Parathyroid adenoma (tissue), 2 donors: ENCODE results near the gene PDF.
A peak's percentile ranks its signal among the peaks of the same experiment; 100 is the strongest.

ENCODE experiments used
- H2AFZ ChIP-seq: fragments of 300-600 bp; sonication (generic); one replicate; pipeline ENCODE4 v1.7.0; 2017; ENCODE audit warnings: antibody characterized with exemption, mild to moderate bottlenecking
- H3K27ac ChIP-seq: fragments of 300-600 bp; sonication (generic); one replicate; pipeline ENCODE4 v1.7.0; 2017
- H3K27me3 ChIP-seq: fragments of 300-600 bp; sonication (generic); one replicate; pipeline ENCODE4 v1.7.0; 2017; ENCODE audit warnings: low read length; ENCODE audit not compliant: control insufficient read depth, insufficient read depth
- H3K36me3 ChIP-seq: fragments of 300-600 bp; sonication (generic); one replicate; pipeline ENCODE4 v1.7.0; 2017; ENCODE audit warnings: low read length; ENCODE audit not compliant: control insufficient read depth, insufficient read depth
- H3K4me1 ChIP-seq: fragments of 300-600 bp; sonication (generic); one replicate; pipeline ENCODE4 v1.7.0; 2017; ENCODE audit warnings: control low read depth
- H3K4me2 ChIP-seq: fragments of 300-600 bp; sonication (generic); one replicate; pipeline ENCODE4 v1.7.0; 2017; ENCODE audit warnings: low read length
- H3K4me3 ChIP-seq: fragments of 300-600 bp; sonication (generic); one replicate; pipeline ENCODE4 v1.7.0; 2017; ENCODE audit warnings: low read depth, low read length
- H3K79me2 ChIP-seq: fragments of 300-600 bp; sonication (generic); one replicate; pipeline ENCODE4 v1.7.0; 2017; ENCODE audit warnings: control low read depth
- H3K9ac ChIP-seq: fragments of 300-600 bp; sonication (generic); one replicate; pipeline ENCODE4 v1.7.0; 2017; ENCODE audit warnings: mild to moderate bottlenecking
- H3K9me3 ChIP-seq: fragments of 300-600 bp; sonication (generic); one replicate; pipeline ENCODE4 v1.7.0; 2017; ENCODE audit warnings: low read length; ENCODE audit not compliant: control insufficient read depth
- CTCF ChIP-seq: fragments of 300-600 bp; sonication (generic); IDR thresholded peaks from one replicate; pipeline ENCODE4 v1.7.0; 2017; ENCODE audit warnings: antibody characterized with exemption, mild to moderate bottlenecking
- donor health status: primary hyperparathyroidism.

The PDF gene

GRCh38 chr16:69326172-69326873 lies 4.1 kb downstream of the PDF start:
- Histone ChIP-seq H2AFZ (no peak overlapping the region), H3K36me3 (no peaks in the 10 kb centered on the region), H3K9me3 (no peaks in the 10 kb centered on the region), H3K27me3 (no peaks in the 10 kb centered on the region), H3K4me1 (peaks cover 27% of the 10 kb centered on the region), H3K27ac (peak overlapping the region; percentile 81), H3K79me2 (peaks cover 17% of the 10 kb centered on the region), H3K4me3 (peak overlapping the region; percentile 52), H3K4me2 (peak overlapping the region; percentile 84), H3K9ac (no peak overlapping the region)
- TF ChIP-seq CTCF: no peak

GRCh38 chr16:69325784-69326171 lies 4.6 kb downstream of the PDF start:
- H3K36me3 ChIP-seq: no peaks in the 10 kb centered on the region
- H3K27me3 ChIP-seq: no peaks in the 10 kb centered on the region
- no peaks in the 10 kb centered on the region for H3K9me3 ChIP-seq
- peak overlapping the region; percentile 84 for H3K4me2 ChIP-seq
- TF ChIP-seq CTCF: no peak
- H2AFZ ChIP-seq: no peak overlapping the region
- H3K9ac ChIP-seq: no peak overlapping the region
- peaks cover 27% of the 10 kb centered on the region for H3K4me1 ChIP-seq
- H3K27ac ChIP-seq: peak overlapping the region; percentile 81
- H3K79me2 ChIP-seq: peaks cover 21% of the 10 kb centered on the region
- peak overlapping the region; percentile 52 for H3K4me3 ChIP-seq

- Histone ChIP-seq H2AFZ (no peak overlapping the region), H3K36me3 (no peaks in the 10 kb centered on the region), H3K79me2 (peaks cover 29% of the 10 kb centered on the region), H3K4me3 (no peak overlapping the region), H3K9ac (no peak overlapping the region), H3K4me1 (peaks cover 27% of the 10 kb centered on the region), H3K9me3 (no peaks in the 10 kb centered on the region), H3K4me2 (peak overlapping the region; percentile 16), H3K27me3 (no peaks in the 10 kb centered on the region), H3K27ac (peak overlapping the region; percentile 21)
- TF ChIP-seq CTCF: no peak
These were observed 5.7 kb downstream of the PDF start for GRCh38 chr16:69324585-69325253.

GRCh38 chr16:69324013-69324531 lies 6.3 kb downstream of the PDF start:
- Histone ChIP-seq H3K27me3 (no peaks in the 10 kb centered on the region), H3K9me3 (no peaks in the 10 kb centered on the region), H3K27ac (no peak overlapping the region), H3K9ac (no peak overlapping the region), H2AFZ (no peak overlapping the region), H3K4me2 (peak overlapping the region; percentile 24), H3K4me3 (no peak overlapping the region), H3K36me3 (no peaks in the 10 kb centered on the region), H3K4me1 (peaks cover 23% of the 10 kb centered on the region), H3K79me2 (peaks cover 24% of the 10 kb centered on the region)
- TF ChIP-seq CTCF: no peak
